22Rv1 (cell line): Measurements from ENCODE around the gene LRRC4B.
A peak's percentile ranks its signal among the peaks of the same experiment; 100 is the strongest.

Source experiments
- H3K27ac ChIP-seq: fragments of 450-650 bp; 2 replicates; pipeline ENCODE4 v1.5.1; 2017
- ZFX ChIP-seq: fragments of 450-650 bp; IDR thresholded peaks from 2 replicates; pipeline ENCODE4 v1.6.1; 2017; ENCODE audit warnings: antibody characterized with exemption, borderline replicate concordance
- TF ChIP-seq, protein P1 (sequence below): fragments of 450-650 bp; IDR thresholded peaks from 2 replicates; pipeline ENCODE4 v1.5.1; 2017; ENCODE audit warnings: mild to moderate bottlenecking

LRRC4B gene

DNA sequence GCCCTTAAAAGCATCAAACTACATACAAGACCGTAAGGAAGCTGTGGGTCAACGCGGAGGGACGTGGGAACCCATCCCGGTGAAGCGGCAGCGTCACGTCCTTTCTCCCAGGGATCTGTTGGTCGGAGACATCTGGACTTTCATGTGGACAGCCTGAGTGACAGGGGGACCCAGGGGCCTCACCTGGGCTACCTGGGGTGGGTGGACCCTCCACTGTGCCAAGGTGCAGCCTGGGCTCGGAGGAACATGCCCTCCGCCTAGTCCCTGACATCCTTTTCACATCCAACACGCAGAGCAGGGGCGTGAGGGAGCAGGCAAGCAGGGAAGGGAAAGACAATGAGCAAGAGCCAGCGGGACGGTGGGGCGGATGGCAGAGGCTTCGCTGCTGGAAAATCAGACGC lies 77.8 kb downstream of the LRRC4B start:
- H3K27ac ChIP-seq, result no peak overlapping the region
- no peak for TF ChIP-seq ZFX
- TF ChIP-seq, protein P1, sequence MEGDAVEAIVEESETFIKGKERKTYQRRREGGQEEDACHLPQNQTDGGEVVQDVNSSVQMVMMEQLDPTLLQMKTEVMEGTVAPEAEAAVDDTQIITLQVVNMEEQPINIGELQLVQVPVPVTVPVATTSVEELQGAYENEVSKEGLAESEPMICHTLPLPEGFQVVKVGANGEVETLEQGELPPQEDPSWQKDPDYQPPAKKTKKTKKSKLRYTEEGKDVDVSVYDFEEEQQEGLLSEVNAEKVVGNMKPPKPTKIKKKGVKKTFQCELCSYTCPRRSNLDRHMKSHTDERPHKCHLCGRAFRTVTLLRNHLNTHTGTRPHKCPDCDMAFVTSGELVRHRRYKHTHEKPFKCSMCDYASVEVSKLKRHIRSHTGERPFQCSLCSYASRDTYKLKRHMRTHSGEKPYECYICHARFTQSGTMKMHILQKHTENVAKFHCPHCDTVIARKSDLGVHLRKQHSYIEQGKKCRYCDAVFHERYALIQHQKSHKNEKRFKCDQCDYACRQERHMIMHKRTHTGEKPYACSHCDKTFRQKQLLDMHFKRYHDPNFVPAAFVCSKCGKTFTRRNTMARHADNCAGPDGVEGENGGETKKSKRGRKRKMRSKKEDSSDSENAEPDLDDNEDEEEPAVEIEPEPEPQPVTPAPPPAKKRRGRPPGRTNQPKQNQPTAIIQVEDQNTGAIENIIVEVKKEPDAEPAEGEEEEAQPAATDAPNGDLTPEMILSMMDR, result no peak

DNA sequence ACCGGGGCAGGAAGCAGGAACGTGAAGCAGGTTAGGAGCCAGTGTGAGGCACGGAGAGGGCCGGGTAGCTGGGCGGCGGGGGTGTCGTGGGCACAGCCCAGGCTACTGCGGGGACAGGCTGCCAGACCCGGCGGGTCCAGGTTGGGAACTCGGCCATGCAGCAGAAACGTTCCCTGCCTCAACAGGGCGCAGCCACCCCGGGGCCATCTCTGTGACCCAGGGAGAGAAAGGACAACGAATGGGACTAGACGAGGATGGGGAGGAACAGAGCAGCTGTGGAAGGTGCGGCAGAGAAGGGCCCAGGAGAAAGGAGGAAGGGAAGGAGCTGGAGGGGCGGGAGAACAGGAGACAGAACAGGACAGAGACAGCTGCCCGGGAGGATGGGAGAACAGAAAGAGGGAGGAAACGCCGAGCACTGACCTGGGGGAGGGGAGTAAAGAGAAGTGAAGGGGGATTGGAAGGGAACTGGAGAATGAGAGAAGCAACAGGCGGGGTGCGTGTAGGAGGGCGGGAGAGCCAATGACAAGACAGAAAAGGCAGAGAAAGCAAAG lies 78.7 kb downstream of the LRRC4B start:
- H3K27ac ChIP-seq, result no peak overlapping the region
- TF ChIP-seq, protein P1, result no peak
- TF ChIP-seq ZFX, result no peak

DNA sequence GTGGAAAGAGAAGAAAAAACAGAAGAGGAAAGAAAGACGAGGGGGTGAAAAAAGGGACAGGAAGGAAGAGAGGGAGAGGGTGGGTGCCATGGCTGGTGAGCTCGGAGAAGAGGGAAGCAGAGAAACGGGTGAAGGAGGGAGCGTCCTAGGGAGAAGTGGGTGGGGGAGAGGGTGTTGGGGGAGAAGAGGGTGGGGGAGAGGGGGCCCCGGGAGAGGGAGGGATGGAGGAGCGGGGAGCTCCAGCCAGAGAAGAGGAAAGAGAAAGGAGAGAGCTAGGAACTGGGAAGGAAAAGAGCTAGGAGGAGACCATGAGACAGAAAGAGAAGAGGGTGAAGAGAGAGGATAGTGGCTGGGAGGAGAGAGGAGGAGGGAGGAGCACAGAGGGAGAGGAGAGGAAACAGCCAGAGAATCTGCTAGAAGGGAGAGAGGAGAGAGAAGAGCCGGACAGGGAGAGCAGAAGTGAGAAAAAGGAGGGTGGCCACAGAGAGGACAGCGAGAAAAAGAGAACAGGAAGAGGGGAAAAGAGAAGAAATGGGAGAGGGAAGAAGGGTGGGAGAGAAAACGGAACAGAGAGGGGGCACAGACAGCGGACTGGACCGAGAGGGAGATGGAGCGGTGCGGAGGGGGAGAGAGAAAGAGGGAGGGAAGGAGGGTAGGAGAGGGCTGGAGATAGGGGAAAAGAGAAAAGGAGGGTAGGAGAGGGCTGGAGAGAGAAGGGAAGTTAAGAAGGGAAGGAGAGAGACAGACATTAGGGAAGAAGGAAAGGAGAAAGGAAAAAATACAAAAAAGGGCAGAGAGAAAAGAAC lies 79.6 kb downstream of the LRRC4B start:
- no peak for TF ChIP-seq ZFX
- TF ChIP-seq, protein P1, result no peak
- H3K27ac ChIP-seq, result no peak overlapping the region

DNA sequence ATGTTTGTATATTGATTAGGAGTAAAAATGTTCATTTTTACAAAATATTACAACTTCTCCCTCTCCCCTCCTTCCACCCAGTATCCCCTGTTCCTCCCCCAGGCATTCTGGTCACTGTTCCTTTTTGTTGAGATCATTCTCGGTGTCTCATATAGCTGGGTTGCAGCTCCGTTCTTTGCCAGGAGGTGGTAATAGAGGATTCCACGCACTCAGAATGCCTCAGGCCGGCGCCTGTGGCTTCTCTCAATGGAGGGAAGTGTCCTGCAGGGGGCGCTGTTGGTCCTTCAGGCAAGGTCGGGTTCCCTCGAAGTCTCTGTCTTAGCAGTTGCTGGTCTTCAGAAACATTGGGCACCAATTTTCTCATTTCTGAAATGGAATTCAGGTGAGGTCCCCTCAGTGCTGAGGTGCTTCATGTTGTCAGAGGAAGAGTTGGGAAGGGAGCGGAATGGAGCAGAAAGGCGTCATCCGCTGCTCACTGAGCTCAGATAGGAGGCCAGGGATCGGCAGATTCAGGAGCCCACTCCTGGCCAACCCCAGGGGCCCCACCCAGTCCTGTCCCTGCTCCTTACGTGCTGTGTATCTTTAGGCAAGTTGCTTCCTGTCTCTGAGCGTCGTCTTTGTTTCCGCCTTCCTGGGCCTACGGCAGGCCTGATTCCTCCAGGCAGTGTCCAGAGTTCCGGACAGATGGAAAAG lies 81.3 kb downstream of the LRRC4B start:
- TF ChIP-seq ZFX, result no peak
- TF ChIP-seq, protein P1, result peak; percentile 67
- H3K27ac ChIP-seq, result no peak overlapping the region

DNA sequence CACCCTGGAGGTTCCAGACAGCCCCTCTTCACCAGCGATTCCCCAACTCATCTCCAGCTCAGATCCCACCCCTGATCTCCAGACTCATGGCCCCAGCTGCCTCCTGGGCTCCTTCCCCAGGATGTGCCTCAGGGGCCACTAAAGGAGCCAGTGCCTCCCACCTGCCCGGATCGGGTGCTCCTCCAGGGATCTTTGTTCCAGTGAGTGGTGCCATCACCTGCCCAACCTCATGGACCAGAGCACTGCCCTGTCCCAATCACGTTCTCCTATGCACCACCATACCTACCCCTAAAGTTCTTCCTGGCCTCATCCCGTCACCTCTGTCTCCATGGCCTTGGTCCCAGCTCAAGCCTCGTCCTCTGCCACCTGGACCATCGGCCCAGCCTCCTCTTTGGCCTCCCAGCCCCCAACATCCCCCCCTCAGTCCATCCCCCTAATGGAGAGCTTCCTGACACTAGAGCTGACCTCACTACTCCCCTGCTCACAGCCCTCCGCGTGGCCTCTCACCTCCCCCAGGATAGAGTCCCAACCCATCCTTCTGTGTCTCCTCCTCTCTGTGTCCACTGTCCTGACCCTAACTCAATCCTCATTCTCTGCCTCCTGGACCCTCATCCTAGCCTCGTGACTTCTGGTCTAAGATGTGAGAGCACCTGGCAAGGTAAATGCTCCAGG lies 82.8 kb downstream of the LRRC4B start:
- TF ChIP-seq, protein P1, result no peak
- TF ChIP-seq ZFX, result no peak
- no peak overlapping the region for H3K27ac ChIP-seq

DNA sequence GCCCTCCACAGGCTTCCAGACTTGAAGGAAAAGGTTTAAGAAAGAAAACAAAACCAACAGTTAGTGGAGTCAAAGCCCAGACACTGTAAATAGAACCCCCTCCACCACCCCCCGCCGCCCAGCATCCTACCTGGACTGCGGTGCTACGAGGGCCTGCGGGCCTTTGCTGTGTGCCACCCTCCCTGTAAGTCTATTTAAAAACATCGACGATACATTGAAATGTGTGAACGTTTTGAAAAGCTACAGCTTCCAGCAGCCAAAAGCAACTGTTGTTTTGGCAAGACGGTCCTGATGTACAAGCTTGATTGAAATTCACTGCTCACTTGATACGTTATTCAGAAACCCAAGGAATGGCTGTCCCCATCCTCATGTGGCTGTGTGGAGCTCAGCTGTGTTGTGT lies 85.3 kb downstream of the LRRC4B start:
- TF ChIP-seq, protein P1, result no peak
- no peak for TF ChIP-seq ZFX
- H3K27ac ChIP-seq, result no peak overlapping the region
